ENCODE measurements around the gene GOLGA6A.

The GOLGA6A gene

GRCh38 chr15:74036271-74037170 lies 45.8 kb downstream of the GOLGA6A start:
- peak; percentile 88 for DNase-seq (ENCODE audit: low spot score)

GRCh38 chr15:74035121-74036017 lies 47.0 kb downstream of the GOLGA6A start:
- DNase-seq (ENCODE audit: low spot score): no peak

- DNase-seq (ENCODE audit: low spot score): no peak
These were observed 48.1 kb downstream of the GOLGA6A start for GRCh38 chr15:74034206-74034755.

- no peak for DNase-seq (ENCODE audit: low spot score)
These were observed 49.5 kb downstream of the GOLGA6A start for GRCh38 chr15:74032606-74033561.

- DNase-seq (ENCODE audit: low spot score): no peak
These were observed 50.3 kb downstream of the GOLGA6A start for GRCh38 chr15:74032046-74032445.

GRCh38 chr15:74028646-74029045 lies 53.7 kb downstream of the GOLGA6A start:
- DNase-seq (ENCODE audit: low spot score): no peak

- DNase-seq (ENCODE audit: low spot score): no peak
These were observed 54.7 kb downstream of the GOLGA6A start for GRCh38 chr15:74027688-74028087.

GRCh38 chr15:74025436-74025835 lies 56.9 kb downstream of the GOLGA6A start:
- no peak for DNase-seq (ENCODE audit: low spot score)

- no peak for DNase-seq (ENCODE audit: low spot score)
These were observed 57.7 kb downstream of the GOLGA6A start for GRCh38 chr15:74024687-74025086.

GRCh38 chr15:74022706-74023470 lies 59.5 kb downstream of the GOLGA6A start:
- DNase-seq (ENCODE audit: low spot score): no peak

All from iPS-NIHi11 (cell line).